ENCODE results near the gene FAM89A. TPM values are rescaled to one million over a fixed set of nuclear protein-coding genes. Genes with fewer than 3 reads are reported as not detected.
"Not testable (repeated sequence)": the region's sequence is repeated elsewhere in the genome, so short reads cannot be mapped to it uniquely, and the experiment has no call there.

FAM89A gene
- total and polyA plus RNA-seq, 9 of the 15 experiments (the other 6 are each of a cell fraction or from before 2014, with no cell fraction given), result 8.7 to 66.2 (median 43.3) TPM

- Histone ChIP-seq H3K9me3 (replicated peaks; ENCODE audit: control insufficient read depth, insufficient read depth, low read depth, low read length) (no peaks in the 10 kb centered on the region), H3K9me1 (ENCODE audit: control insufficient read depth, insufficient read depth, low read length) (no peaks in the 10 kb centered on the region), H3K4me1 (replicated peaks in 1 of 2; ENCODE audit: control insufficient read depth in 2 of 2, insufficient read depth in 2 of 2, low read length in 2 of 2) (peaks cover 3 to 8% of the 10 kb centered on the region in 2 experiments), H3K4me2 (ENCODE audit: insufficient read depth, low read length) (no peak overlapping the region), H2AFZ (ENCODE audit: low read depth, low read length) (no peak overlapping the region), H3K4me3 (no peak overlapping the region), H3K36me3 (ENCODE audit: control insufficient read depth, insufficient read depth, low read length) (peaks cover 34% of the 10 kb centered on the region; the same call in 1 of the 3 replicates), H3K27me3 (ENCODE audit: control insufficient read depth in 2 of 2, insufficient read depth in 2 of 2, low read length in 2 of 2) (no peaks in the 10 kb centered on the region), H4K20me1 (replicated peaks; ENCODE audit: control insufficient read depth, insufficient read depth, low read length) (peaks cover 23% of the 10 kb centered on the region; the same call in 1 of the 2 replicates), H3K9ac (ENCODE audit: insufficient read depth in 1 of 2, low read depth in 2 of 2, low read length in 2 of 2) (no peak overlapping the region), H3K79me2 (ENCODE audit: control insufficient read depth, insufficient read depth, low read length) (peaks cover 61% of the 10 kb centered on the region), H3K27ac (ENCODE audit: extremely low read depth, low read depth, low read length) (no peak overlapping the region)
- no peak for TF ChIP-seq ZNF696 (CRISPR knock-in tag; conservative IDR thresholded peaks at IDR 0.05)
- no peak for TF ChIP-seq NFIC (IDR thresholded peaks at IDR 0.05)
- TF ChIP-seq HOMEZ (CRISPR knock-in tag; IDR thresholded peaks at IDR 0.05), result no peak
- BruUV-seq (replicated peaks), result no TSS peak
- intact Hi-C loops (cut with micrococcal nuclease) (no loop called here), in situ Hi-C loops (cut with MboI) (no loop called here)
- POLR2A ChIA-PET, result interaction anchor here (0.8 to 2.0 kb wide), 2 partner anchors 9 to 27 kb away, joined by 3 to 7 read pairs; no protein-coding TSS in a partner anchor
- no peak for ATAC-seq
- 82% methylated on average over 6 of the region's 6 CpGs for WGBS (ENCODE audit: insufficient coverage, low coverage, missing lambda C conversion rate)
- no peak for DNase-seq (ENCODE audit: extremely low read depth in 1 of 4, low spot score in 3 of 4)
- CTCF ChIA-PET (ENCODE audit: low intra/inter-chr PET ratio), result no interaction called here
- FAIRE-seq, result no peak
Observed at GRCh38 chr1:231029841-231030240, 10.2 kb downstream of the FAM89A start.

- Histone ChIP-seq H4K20me1 (replicated peaks; ENCODE audit: control insufficient read depth, insufficient read depth, low read length) (peaks cover 23% of the 10 kb centered on the region; the same call in 1 of the 2 replicates), H3K36me3 (ENCODE audit: control insufficient read depth, insufficient read depth, low read length) (peaks cover 36% of the 10 kb centered on the region; the same call in 1 of the 3 replicates), H3K79me2 (ENCODE audit: control insufficient read depth, insufficient read depth, low read length) (peaks cover 59% of the 10 kb centered on the region)
- TF ChIP-seq ZNF121 (CRISPR knock-in tag; conservative IDR thresholded peaks at IDR 0.05), result peak; percentile 44; the same call in 1 of the 2 replicates
- ATAC-seq; H3K4me2 ChIP-seq (ENCODE audit: insufficient read depth, low read length); H3K27ac ChIP-seq (ENCODE audit: extremely low read depth, low read depth, low read length); DNase-seq (ENCODE audit: extremely low read depth in 1 of 4, low spot score in 3 of 4); H3K9me3 ChIP-seq (replicated peaks; ENCODE audit: control insufficient read depth, insufficient read depth, low read depth, low read length); POLR2A ChIA-PET; H2AFZ ChIP-seq (ENCODE audit: low read depth, low read length); BruUV-seq (replicated peaks); H3K27me3 ChIP-seq (ENCODE audit: control insufficient read depth in 2 of 2, insufficient read depth in 2 of 2, low read length in 2 of 2); FAIRE-seq; H3K9ac ChIP-seq (ENCODE audit: insufficient read depth in 1 of 2, low read depth in 2 of 2, low read length in 2 of 2); in situ Hi-C loops (cut with MboI); H3K4me1 ChIP-seq (replicated peaks in 1 of 2; ENCODE audit: control insufficient read depth in 2 of 2, insufficient read depth in 2 of 2, low read length in 2 of 2); H3K9me1 ChIP-seq (ENCODE audit: control insufficient read depth, insufficient read depth, low read length); intact Hi-C loops (cut with micrococcal nuclease); CTCF ChIA-PET (ENCODE audit: low intra/inter-chr PET ratio); H3K4me3 ChIP-seq: not testable (repeated sequence)
- WGBS (ENCODE audit: insufficient coverage, low coverage, missing lambda C conversion rate), result 89% methylated on average over 4 of the region's 4 CpGs
Observed at GRCh38 chr1:231029247-231029646, 10.8 kb downstream of the FAM89A start.

All from K562 (cell line).